CD4-positive, alpha-beta T cell treated with Interleukin-17A for 4 hours (primary cell): Measurements from ENCODE around the gene POLR2L.
A peak's percentile ranks its signal among the peaks of the same experiment; 100 is the strongest.

Source experiments
- DNase-seq: peaks from one replicate; pipeline ENCODE4 v3.0.0-alpha.2; 2020; ENCODE audit warnings: mixed read lengths

The POLR2L gene

GRCh38 chr11:853682-854448 lies 11.5 kb upstream of the POLR2L start:
- no peak for DNase-seq

GRCh38 chr11:852762-853161 lies 10.4 kb upstream of the POLR2L start:
- DNase-seq, result no peak

GRCh38 chr11:850775-851763 lies 8.7 kb upstream of the POLR2L start:
- no peak for DNase-seq

- no peak for DNase-seq
Observed at GRCh38 chr11:849951-850774, 7.8 kb upstream of the POLR2L start.

DNA sequence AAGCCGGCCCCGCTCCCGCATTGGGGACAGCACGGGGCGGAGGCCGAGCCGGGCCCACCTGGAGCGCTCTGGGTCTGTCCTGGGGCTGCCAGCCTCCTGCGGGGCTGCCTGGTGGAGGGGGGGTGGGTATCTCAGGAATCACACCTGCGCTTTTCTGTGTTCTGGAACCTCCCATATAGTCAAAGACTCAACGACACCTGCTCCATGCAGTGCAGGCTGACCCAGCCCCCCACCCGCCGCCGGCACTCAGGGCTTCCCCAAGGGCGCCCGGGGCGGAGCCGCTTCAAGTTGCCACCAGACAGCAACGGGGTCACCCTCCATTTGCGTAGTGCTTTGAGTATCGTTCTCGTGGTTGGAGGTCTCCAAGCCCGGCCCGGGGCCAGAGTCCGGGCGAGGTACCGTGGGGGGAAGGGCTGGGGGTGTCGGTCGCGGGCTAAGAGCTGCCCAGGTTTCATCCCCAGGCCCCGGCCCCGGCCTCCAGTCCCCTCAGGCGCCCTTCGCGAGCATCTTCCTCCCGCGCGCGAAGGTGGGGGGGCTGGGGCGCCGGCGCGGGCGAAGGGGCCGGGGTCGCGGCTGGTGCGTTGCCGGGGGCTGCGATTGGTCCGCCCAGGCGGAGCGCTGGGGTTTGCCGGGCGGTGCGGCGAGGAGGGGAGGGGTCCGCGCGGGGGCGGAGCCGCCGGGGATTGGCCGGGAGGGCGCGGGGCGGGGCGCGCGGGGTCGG lies 6.9 kb upstream of the POLR2L start:
- peak; percentile 67 for DNase-seq

DNA sequence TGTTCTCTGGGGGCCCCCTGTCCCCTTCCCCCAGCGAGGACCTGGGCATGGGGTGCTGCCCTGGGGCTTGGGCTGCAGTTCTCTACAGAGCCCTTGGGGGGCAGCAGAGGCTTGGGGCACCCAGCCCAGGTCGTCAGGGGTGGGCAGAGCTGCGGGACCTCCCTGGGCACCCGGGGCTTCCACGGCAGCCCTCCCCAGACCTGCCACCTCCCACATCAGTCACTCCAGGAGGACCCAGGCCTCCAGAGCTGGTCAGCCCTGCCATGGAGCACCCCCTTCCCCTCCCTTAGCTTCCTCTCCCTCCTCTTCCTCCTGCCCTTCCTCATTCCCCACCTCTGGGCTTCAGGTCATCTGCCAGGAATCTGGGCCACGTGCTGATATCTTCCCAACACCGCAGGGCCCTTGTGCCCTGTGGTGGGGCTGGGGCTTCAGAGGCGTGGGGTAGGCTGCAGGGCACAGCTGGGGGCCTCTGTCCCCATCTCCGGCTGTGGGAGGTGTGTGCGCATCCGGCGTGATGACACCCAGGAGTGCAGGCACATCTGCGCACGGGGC lies 6.1 kb upstream of the POLR2L start:
- peak; percentile 75 for DNase-seq

DNA sequence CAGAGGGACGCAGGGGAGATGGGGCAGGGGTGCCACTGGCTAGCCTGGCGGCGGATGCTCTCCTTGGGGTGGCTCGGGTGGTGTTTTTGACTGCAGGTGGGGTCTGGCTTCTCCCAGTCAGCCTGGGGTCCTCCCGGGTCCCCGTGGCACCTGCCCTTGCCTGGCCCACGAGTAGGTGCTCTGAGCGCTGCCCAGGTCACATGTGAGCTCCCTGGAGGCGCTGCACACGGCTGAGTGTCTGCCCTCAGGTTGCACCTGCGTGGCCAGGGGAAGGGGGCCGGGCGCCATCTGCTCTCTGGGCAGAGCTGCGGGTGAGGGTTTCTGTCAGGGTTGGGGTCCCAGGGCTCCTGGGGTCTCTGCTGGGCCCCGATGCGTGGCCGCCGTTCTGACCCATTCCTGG lies 5.5 kb upstream of the POLR2L start:
- DNase-seq, result no peak

- DNase-seq, result no peak
Observed at GRCh38 chr11:846496-847098, 4.3 kb upstream of the POLR2L start.

GRCh38 chr11:845872-846495 lies 3.7 kb upstream of the POLR2L start:
- DNase-seq, result no peak

DNA sequence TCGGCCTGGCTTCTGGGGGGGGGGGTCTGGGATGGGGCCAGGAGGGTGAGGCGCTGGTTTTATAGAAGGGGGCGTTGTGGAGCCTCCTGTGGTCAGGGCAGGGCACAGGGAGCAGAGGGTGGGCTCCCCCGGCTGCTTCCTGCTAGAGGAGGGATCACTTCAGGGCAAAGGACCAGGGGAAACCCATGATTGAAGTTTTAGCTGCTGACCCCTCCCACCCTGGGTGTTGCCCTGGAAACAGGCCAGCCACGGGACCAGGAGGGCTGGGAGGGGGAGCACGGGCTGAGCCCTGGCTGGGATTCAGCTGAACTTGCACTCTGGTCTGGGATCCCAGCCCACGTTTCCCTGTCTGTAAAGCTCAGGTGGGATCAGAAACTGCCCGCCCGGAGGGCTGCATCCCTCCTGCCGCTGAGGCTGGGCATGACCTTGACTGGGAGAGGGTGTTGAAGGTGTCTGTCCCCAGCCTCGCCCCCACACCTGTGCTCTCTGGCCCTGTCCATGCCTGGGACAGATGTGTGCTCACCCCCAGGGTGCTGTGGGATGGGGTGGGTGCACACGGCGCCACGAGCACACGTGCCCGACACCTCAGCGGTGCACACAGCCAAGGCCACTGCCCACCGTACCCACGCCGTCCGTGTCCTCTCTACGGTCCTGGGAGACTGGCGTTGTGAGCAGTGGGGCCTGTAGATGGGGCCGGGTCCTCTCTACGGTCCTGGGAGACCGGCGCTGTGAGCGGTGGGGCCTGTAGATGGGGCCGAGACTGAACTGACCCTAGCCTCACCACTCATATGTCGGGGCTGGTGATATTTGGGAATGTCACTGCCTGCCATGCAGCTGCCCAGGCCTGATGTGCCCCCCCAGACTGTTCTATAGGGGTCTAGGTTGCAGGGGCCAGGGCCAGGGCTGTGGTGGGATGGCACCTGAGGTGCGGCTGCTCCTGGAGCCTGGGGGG lies 2.6 kb upstream of the POLR2L start:
- peak; percentile 31 for DNase-seq

GRCh38 chr11:843818-844692 lies 1.7 kb upstream of the POLR2L start:
- no peak for DNase-seq

DNA sequence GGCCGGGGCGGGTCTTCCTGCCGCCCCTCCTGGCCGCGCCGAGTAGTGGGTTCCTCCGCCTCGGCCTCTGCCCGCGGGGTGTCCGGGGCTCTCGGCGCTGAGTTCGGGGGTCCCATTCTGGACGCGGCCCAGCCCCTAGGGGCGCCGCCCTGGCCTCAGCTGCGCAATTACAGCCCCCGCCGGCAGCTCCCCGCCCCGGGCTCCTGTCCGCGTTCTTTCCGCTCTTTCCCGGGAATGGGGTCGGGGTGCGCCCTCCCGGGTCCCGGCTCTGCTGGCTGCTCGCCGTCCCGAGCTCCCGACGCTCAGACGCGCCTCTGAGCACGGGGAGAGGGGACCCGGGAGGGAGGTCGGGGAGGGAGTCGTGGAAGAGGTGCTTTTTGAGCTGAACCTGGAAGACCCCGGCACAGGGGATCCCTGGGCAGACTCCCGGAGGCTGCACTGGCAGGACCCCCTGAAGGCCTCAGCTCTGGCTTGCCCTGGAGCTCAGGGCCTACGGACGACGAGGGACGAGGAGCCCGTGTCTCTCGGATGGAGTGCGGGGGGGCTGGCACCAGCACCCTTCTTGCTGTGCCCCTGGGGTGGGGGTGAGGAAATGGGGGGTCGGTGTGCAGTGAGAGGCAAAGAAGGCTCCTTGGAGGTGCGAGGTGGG lies 881 bp upstream of the POLR2L start:
- DNase-seq, result peak; percentile 23

DNA sequence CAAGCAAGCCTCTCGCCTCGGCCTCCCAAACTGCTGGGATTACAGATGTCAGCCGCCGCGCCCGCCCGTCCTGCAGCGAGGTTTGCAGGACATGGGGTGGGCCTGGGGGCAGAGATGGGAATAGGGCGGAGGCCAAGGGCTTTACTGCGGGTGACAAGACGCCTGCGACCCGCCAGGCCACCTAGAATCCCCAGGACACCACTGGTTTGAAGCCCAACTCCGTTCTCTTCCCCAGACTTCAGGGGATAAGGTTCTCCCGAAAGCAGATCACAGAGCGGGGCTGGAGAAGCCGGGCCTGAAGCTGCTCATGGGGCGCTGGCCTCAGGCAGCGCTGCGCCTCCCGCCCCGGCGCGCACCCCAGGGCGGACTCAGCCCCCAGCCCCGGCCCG lies 354 bp downstream of the POLR2L start:
- no peak for DNase-seq

GRCh38 chr11:839875-840617 lies 2.3 kb downstream of the POLR2L start:
- DNase-seq, result no peak

DNA sequence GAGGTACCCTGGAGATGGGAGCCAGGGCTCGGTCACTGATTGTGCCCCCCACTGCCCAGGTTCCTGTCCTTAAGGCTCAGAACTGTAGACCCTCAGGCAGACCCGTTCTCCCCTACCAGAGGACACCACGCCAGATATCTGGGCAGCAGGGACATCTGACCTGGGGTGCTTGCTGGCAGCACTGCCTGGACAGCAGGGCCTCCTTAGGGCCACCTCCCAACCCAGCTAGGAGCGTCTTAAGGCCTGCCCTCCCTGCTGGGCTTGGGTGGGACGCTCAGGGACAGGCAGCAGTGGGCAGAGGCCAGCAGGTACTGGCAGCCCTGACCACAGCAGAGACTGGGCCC lies 3.1 kb downstream of the POLR2L start:
- no peak for DNase-seq

DNA sequence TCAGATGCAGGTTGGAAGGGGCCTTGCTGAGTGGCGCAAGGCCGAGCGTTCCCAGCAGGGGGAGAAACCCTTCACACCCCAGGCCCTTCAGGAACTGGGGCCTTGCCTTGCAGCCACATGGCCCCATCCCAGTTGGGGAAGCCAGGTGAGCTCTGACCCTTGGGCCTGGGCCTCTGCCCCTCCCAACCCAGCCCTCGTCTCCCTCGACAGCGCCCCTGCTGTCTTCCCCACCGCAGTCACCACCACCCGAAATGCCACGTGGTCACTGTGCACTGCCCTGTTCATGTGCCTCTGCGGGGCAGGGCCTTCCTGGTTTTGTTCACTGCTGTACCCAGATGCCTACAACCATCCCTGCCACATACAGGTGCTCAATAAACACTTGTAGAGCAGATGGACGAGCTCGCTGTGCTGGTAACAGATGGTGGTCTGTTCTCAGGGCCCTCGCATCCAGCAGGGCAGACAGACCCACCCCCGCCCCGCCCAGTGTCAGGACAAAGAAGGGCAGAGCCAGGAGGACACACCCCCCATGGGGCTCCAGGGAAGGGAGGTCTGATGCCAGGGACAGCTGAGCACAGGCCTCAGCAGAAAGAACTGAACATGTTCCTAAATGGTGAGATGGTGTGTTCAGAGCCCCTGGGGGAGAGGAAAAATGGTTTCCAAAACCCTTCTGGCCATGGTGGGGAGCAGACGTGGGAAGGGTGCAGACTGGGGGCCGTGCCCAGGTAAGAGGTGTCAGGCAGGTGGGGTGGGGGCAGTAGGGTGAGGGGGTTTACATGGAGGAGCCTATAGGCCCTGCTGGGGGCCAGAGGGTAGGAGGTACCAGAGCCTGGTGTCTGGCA lies 3.7 kb downstream of the POLR2L start:
- no peak for DNase-seq

DNA sequence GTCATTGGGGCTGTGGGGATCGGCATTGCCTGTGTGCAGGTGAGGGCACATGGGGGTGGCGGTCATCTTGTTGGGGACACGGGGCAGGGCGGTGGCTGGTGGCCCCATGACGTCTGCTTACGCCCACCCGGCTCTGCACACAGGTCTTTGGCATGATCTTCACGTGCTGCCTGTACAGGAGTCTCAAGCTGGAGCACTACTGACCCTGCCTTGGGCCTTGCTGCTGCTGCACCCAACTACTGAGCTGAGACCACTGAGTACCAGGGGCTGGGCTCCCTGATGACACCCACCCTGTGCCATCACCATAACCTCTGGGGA lies 4.4 kb downstream of the POLR2L start:
- no peak for DNase-seq
